HL-60 (cell line): ENCODE data around the gene LRP8.

Experiments
- DNase-seq, 2 experiments: peaks; one replicate each; pipeline ENCODE4 v3.0.0-alpha.2; 2010 to 2020; ENCODE audit warnings: low read depth in 1 of 2, low spot score in 1 of 2
- H3K27ac ChIP-seq: fragments of 250-450 bp; sonication (Bioruptor Pico); replicated peaks from 2 replicates; pipeline ENCODE4 v1.5.1; 2020; ENCODE audit warnings: mild to moderate bottlenecking, moderate library complexity
- H3K27me3 ChIP-seq: fragments of 250-450 bp; sonication (Bioruptor Pico); 2 replicates; pipeline ENCODE4 v1.5.1; 2021; ENCODE audit warnings: mild to moderate bottlenecking, moderate library complexity; ENCODE audit not compliant: insufficient read depth, poor library complexity, severe bottlenecking
- H3K4me3 ChIP-seq: replicated peaks from 2 replicates; pipeline ENCODE4 v1.5.1; 2011; ENCODE audit warnings: mild to moderate bottlenecking, control low read depth, low read length; ENCODE audit not compliant: insufficient read depth
- GABPA ChIP-seq: IDR thresholded peaks from 2 replicates; pipeline ENCODE4 v1.6.1; 2012; ENCODE audit warnings: low read depth
- POLR2AphosphoS5 ChIP-seq: IDR thresholded peaks from 2 replicates; pipeline ENCODE4 v1.6.1; 2012; ENCODE audit warnings: low read depth
- SPI1 ChIP-seq: IDR thresholded peaks from 2 replicates; pipeline ENCODE4 v1.6.1; 2012; ENCODE audit warnings: low read depth, mild to moderate bottlenecking, borderline replicate concordance
- TF ChIP-seq, protein P1 (sequence below): IDR thresholded peaks from one replicate; pipeline ENCODE4 v1.5.1; 2011; ENCODE audit warnings: low read length, control low read depth, inconsistent platforms; ENCODE audit not compliant: insufficient read depth
- TF ChIP-seq, protein P2 (sequence below): IDR thresholded peaks from 2 replicates; pipeline ENCODE4 v1.6.1; 2012; ENCODE audit warnings: low read depth; ENCODE audit not compliant: insufficient replicate concordance

Gene LRP8

DNA sequence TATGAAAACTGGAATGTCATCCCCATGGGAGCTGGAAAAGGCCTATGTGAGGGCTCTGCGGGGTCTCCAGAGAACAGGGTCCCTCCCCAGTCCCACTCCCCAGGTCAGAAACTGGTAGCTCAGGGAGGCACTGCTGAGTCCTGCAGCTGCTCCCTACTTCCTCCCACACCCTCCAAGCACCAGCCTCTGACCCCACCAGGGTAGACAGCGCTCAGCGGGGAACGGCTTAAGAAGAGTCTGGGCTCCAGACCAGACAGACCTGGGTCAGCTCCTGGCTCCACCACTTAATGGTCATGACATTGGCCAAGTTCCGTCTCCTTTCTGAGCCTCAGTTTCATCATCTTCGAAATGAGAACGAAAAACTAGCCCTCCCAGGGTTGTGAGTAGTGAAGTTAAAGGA is 7.2 kb downstream of the LRP8 start:
- TF ChIP-seq, protein P1, sequence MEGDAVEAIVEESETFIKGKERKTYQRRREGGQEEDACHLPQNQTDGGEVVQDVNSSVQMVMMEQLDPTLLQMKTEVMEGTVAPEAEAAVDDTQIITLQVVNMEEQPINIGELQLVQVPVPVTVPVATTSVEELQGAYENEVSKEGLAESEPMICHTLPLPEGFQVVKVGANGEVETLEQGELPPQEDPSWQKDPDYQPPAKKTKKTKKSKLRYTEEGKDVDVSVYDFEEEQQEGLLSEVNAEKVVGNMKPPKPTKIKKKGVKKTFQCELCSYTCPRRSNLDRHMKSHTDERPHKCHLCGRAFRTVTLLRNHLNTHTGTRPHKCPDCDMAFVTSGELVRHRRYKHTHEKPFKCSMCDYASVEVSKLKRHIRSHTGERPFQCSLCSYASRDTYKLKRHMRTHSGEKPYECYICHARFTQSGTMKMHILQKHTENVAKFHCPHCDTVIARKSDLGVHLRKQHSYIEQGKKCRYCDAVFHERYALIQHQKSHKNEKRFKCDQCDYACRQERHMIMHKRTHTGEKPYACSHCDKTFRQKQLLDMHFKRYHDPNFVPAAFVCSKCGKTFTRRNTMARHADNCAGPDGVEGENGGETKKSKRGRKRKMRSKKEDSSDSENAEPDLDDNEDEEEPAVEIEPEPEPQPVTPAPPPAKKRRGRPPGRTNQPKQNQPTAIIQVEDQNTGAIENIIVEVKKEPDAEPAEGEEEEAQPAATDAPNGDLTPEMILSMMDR, result no peak
- TF ChIP-seq GABPA (no peak), POLR2AphosphoS5 (no peak), SPI1 (no peak)
- TF ChIP-seq, protein P2, sequence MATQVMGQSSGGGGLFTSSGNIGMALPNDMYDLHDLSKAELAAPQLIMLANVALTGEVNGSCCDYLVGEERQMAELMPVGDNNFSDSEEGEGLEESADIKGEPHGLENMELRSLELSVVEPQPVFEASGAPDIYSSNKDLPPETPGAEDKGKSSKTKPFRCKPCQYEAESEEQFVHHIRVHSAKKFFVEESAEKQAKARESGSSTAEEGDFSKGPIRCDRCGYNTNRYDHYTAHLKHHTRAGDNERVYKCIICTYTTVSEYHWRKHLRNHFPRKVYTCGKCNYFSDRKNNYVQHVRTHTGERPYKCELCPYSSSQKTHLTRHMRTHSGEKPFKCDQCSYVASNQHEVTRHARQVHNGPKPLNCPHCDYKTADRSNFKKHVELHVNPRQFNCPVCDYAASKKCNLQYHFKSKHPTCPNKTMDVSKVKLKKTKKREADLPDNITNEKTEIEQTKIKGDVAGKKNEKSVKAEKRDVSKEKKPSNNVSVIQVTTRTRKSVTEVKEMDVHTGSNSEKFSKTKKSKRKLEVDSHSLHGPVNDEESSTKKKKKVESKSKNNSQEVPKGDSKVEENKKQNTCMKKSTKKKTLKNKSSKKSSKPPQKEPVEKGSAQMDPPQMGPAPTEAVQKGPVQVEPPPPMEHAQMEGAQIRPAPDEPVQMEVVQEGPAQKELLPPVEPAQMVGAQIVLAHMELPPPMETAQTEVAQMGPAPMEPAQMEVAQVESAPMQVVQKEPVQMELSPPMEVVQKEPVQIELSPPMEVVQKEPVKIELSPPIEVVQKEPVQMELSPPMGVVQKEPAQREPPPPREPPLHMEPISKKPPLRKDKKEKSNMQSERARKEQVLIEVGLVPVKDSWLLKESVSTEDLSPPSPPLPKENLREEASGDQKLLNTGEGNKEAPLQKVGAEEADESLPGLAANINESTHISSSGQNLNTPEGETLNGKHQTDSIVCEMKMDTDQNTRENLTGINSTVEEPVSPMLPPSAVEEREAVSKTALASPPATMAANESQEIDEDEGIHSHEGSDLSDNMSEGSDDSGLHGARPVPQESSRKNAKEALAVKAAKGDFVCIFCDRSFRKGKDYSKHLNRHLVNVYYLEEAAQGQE, result no peak
- H3K27me3 ChIP-seq, result no peaks in the 10 kb centered on the region
- no peak overlapping the region for H3K27ac ChIP-seq
- no peak for DNase-seq
- H3K4me3 ChIP-seq, result no peak overlapping the region

DNA sequence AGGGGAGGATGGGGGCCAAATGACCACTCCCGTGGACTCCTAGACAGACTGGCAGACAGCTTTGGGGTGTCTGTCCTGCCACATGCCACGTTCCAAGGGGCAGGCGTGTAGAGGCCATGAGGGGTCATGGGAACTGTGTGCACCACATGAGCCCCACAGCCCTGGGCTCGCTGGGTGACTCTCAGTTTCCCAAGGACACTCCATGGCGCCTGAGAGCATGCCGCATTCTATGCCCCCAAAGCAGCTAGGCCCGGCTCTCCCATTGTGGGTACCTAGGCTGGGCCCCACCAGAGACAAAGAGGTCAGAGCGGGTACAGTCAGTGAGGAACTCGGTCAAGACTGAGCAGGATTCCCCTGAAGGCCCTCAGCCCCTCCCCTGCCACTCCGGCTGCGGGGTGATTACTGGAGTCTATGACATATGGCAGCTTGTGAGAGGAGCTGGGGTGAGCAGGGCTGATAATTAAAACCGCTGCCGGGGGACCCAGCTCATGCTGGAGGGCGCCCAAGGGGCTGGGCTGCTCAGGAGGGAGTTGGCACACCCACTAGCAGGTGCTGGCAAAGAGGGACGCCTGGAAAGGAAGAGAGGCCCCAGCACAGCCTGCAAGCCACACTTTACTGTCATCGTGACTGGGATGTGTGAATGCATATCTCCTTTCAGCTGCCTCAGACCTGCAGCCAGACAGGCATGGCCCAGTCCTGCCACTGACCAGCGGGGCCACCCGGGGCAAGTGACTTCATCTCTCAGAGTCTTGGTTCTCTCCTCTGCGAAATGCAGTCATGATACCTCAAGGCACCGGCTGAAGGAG is 8.4 kb downstream of the LRP8 start:
- H3K27ac ChIP-seq, result no peak overlapping the region
- no peaks in the 10 kb centered on the region for H3K27me3 ChIP-seq
- no peak for DNase-seq
- TF ChIP-seq, protein P1, result no peak
- TF ChIP-seq GABPA (no peak), SPI1 (no peak), POLR2AphosphoS5 (no peak)
- TF ChIP-seq, protein P2, result no peak
- no peak overlapping the region for H3K4me3 ChIP-seq

DNA sequence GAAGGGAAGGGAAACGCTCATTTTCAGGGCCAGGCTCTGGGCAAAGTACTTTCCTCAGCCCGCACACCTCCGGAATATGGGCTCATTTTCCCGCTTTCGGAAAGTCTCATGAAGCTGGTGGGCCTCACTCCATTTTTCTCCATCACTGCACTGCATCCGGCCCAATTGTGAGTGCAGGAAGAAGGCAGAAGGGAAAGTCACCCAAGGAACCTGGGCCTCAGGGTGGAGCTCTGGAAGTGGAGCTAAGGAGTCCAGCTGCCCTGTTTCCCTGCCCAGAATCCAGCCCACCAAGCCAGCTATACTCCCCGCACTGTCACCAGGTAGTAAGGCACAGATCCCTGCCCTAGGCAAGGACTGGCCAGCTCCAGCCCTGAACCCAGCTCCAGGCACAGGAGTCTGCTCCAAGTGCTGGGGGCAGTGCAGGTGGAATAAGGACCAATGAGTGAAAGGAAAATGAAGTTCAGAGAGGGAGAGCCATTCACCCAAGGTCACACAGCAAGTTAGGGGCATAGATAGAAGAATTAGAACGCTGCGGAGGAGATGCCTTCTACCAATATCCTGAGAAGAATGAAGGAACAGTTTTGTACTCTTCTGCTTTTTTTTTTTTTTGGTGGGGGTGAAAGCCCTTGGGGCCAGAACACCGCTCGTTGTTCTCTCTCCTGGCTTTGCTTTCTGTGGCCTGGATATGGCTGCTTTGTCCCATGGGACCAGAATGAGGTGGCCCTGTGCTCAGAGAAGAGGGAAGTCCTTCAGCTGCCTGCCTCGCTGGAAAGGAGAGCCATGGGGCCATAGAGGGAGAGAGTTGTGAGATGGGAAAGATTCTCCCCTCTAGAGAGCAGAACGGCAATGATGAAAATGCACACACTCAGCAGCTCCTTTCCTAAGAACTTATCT is 10.0 kb downstream of the LRP8 start:
- Histone ChIP-seq H3K4me3 (no peak overlapping the region), H3K27ac (no peak overlapping the region), H3K27me3 (no peaks in the 10 kb centered on the region)
- DNase-seq, result peak in 1 of 2 experiments; percentile 24
- TF ChIP-seq, protein P2, result no peak
- no peak for TF ChIP-seq SPI1
